ENCODE results near the gene CLDN6. TPM values are rescaled to one million over a fixed set of nuclear protein-coding genes. Genes with fewer than 3 reads are reported as not detected.
A peak's percentile ranks its signal among the peaks of the same experiment; 100 is the strongest.

Gene CLDN6
- total RNA-seq, 2 donors from 2014 or later: not detected

- Histone ChIP-seq H3K36me3 (no peaks in the 10 kb centered on the region), H3K27me3 (replicated peaks; ENCODE audit: insufficient read depth) (peaks cover 15% of the 10 kb centered on the region), H3K9me3 (no peaks in the 10 kb centered on the region), H3K4me1 (ENCODE audit: control insufficient read depth in 1 of 2, low read depth in 2 of 2) (peaks cover 0 to 2% of the 10 kb centered on the region in 2 donors), H3K4me3 (no peak overlapping the region), H3K27ac (no peak overlapping the region)
- DNase-seq (ENCODE audit: low spot score): no peak
- no peak for ATAC-seq (ENCODE audit: insufficient number of reproducible peaks, low FRiP score, low read depth)
- no peak for TF ChIP-seq CTCF (IDR thresholded peaks at IDR 0.05)
These were observed 9.3 kb downstream of the CLDN6 start for GRCh38 chr16:3008690-3009037.

- Histone ChIP-seq H3K27me3 (replicated peaks; ENCODE audit: insufficient read depth) (peaks cover 15% of the 10 kb centered on the region), H3K27ac (no peak overlapping the region), H3K9me3 (no peaks in the 10 kb centered on the region), H3K36me3 (no peaks in the 10 kb centered on the region), H3K4me1 (ENCODE audit: control insufficient read depth in 1 of 2, low read depth in 2 of 2) (peaks cover 0 to 2% of the 10 kb centered on the region in 2 donors), H3K4me3 (peak overlapping the region; percentile 4)
- ATAC-seq (ENCODE audit: insufficient number of reproducible peaks, low FRiP score, low read depth) (no peak), DNase-seq (ENCODE audit: low spot score) (no peak)
- no peak for TF ChIP-seq CTCF (IDR thresholded peaks at IDR 0.05)
These were observed 9.9 kb downstream of the CLDN6 start for GRCh38 chr16:3007957-3008689.

GRCh38 chr16:3007059-3007956 is 10.7 kb downstream of the CLDN6 start:
- Histone ChIP-seq H3K36me3 (no peaks in the 10 kb centered on the region), H3K27me3 (replicated peaks; ENCODE audit: insufficient read depth) (peaks cover 15% of the 10 kb centered on the region), H3K4me3 (no peak overlapping the region), H3K4me1 (ENCODE audit: control insufficient read depth in 1 of 2, low read depth in 2 of 2) (peaks cover 0 to 2% of the 10 kb centered on the region in 2 donors), H3K9me3 (no peaks in the 10 kb centered on the region), H3K27ac (no peak overlapping the region)
- DNase-seq (ENCODE audit: low spot score) (no peak), ATAC-seq (ENCODE audit: insufficient number of reproducible peaks, low FRiP score, low read depth) (no peak)
- no peak for TF ChIP-seq CTCF (IDR thresholded peaks at IDR 0.05)

GRCh38 chr16:3004781-3005284 is 13.2 kb downstream of the CLDN6 start:
- ATAC-seq (ENCODE audit: insufficient number of reproducible peaks, low FRiP score, low read depth) (no peak), DNase-seq (ENCODE audit: low spot score) (no peak)
- Histone ChIP-seq H3K4me3 (peak overlapping the region; percentile 58), H3K36me3 (no peaks in the 10 kb centered on the region), H3K27ac (no peak overlapping the region), H3K9me3 (no peaks in the 10 kb centered on the region), H3K27me3 (replicated peaks; ENCODE audit: insufficient read depth) (peaks cover 15% of the 10 kb centered on the region), H3K4me1 (ENCODE audit: control insufficient read depth in 1 of 2, low read depth in 2 of 2) (peaks cover 0 to 2% of the 10 kb centered on the region in 2 donors)
- TF ChIP-seq CTCF (IDR thresholded peaks at IDR 0.05): no peak

GRCh38 chr16:3004319-3004718 is 13.7 kb downstream of the CLDN6 start:
- Histone ChIP-seq H3K27me3 (replicated peaks; ENCODE audit: insufficient read depth) (peaks cover 12% of the 10 kb centered on the region), H3K4me3 (no peak overlapping the region), H3K27ac (no peak overlapping the region)

More at GRCh38 chr16:3004319-3004718, 13.7 kb downstream of the CLDN6 start:
- DNase-seq (ENCODE audit: low spot score): no peak
- Histone ChIP-seq H3K36me3 (no peaks in the 10 kb centered on the region), H3K4me1 (ENCODE audit: control insufficient read depth in 1 of 2, low read depth in 2 of 2) (peaks cover 0 to 2% of the 10 kb centered on the region in 2 donors), H3K9me3 (no peaks in the 10 kb centered on the region)
- no peak for TF ChIP-seq CTCF (IDR thresholded peaks at IDR 0.05)
- ATAC-seq (ENCODE audit: insufficient number of reproducible peaks, low FRiP score, low read depth): peak; percentile 5
